IPS-NIHi11 (cell line): ENCODE data around the gene MPO.

Experiments used
- DNase-seq: peaks from one replicate; pipeline ENCODE4 v3.0.0; 2012; ENCODE audit warnings: mixed read lengths, low spot score

Gene MPO

GRCh38 chr17:58236394-58236793 is 44.3 kb downstream of the MPO start:
- DNase-seq: no peak

DNA sequence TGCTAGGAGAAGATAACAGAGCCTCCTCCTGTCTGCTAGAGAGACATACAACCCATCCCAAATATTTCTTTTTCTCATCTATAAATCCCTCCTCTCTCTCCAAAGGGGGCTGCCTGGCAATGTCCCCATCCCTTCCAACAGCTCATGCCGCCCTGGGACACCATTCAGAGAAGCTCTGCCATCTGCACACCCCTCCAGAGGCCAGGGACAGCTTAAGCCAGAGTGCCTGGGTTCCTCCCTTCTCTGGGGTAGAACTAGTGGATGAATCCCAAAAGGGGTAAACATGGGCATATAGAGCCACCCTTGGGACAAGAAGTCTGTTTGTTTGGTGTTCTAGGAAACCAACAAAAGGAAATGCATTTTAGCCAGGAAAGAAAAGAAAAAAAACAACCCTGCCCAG is 44.9 kb downstream of the MPO start:
- DNase-seq: no peak

DNA sequence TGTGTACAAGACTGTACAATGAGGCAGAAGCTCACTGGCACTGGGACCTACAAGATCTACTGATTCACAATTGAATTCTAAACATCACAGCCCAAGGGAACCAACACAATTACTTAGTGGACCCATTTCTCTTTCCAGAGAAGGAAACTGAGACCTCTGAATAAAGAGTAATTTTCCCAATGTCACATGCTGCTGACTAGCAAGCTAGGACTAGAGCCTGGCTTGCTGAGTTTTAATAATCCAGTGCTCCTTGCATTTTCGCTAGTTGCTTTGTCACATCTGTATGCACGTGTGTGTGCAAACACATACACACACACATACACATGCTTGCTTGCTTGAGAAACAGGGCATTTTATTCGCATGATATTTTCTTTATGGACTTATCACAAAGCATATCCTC is 46.2 kb downstream of the MPO start:
- no peak for DNase-seq

DNA sequence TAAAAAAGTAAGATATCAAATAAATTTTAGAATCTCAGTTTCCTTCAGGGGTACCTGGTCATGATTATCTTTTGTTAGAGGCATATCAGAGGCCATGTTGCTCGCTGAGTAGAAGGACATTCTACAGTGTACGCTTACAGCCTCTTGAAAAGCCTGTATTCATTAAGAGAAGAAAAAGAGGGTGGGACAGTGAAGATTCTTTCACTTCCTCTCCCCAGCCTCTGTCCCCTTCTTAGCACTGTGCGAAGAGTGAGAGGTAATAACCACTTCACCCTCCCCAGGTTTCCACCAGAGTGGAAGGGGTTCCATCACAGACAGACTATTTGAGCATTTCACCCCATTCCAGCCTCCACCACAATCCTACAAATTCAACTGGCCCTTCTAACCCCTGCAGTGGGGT is 47.2 kb downstream of the MPO start:
- DNase-seq: no peak

DNA sequence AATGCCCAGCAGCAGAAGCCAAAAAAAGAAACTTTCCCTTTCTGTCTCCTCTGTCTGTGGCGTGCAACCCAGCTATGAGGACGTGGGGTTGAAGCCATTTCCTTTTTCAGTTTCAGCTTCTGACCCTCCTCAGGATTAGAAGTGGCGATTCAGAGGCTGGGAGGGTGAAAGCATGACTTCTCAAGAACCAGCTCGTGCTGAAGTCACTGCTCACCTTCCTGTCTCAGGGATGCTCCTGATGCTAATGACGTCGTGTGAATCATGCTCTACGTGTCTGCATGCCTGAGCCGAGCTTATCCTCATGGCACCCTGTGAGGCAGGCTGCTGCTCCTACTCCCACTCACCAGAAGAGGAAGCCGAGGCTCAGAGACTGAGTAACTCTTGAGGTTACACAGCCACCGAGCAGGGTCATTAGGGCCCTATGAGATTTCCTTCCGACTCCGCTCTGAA is 48.0 kb downstream of the MPO start:
- DNase-seq: no peak

- DNase-seq: no peak
Observed at GRCh38 chr17:58231641-58232040, 49.1 kb downstream of the MPO start.

DNA sequence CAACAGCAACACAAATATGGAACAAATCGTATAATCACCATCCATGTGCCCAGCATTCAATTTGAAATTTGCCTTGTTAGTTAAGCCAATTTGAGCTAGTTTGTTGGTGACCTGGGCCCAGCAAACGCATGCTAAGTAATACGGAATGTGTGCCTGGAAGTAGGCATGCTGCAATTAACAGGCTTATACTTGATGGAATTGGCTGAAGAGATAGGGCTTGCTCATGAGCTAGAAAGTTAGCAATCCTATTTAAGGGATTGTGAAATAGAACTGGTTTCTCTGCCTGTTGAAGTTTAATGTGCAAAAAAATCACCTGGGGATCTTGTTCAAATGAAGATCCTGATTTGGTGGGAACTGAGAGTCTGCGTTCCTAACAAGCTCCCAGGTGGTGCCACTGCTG is 50.9 kb downstream of the MPO start:
- DNase-seq: no peak

DNA sequence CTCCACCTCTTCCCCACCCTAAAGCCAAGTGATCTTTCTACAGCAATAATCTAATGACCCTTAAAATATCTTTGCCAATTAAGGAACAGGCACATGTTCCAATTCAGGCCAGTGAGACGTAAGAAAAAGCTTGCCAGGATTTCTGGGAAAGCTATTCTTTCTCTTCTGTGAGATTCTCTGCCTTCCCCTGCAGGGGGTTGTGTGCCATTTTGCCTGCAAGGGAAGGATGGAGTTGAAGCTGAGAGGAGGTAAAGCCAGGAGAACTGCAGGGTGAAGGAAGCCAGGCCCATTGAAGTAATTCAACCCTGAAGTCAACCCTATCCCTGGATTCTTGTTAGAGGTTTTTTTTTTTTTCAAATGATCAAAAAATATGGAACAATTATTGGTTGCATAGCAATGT is 51.4 kb downstream of the MPO start:
- no peak for DNase-seq

DNA sequence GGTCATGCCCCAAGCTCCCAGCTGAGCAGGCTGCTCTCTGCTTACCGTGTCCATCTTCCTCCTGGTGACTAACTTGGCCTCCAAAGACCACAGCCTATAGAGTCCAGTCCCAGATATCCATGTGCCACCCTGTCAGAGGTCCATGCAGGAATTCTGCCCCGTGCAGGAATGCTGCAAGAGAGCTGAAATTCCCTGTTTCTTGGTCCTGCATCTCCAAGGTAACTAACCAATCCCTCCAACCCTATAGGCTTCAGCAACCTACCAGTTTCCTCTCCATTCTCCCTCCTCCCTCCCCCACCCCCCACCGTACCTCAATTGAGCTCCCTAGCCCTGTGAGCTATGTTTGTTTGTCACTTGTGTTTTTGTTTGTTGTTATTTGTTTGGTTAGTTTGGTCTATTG is 52.1 kb downstream of the MPO start:
- DNase-seq: no peak

- no peak for DNase-seq
Observed at GRCh38 chr17:58227733-58228132, 53.0 kb downstream of the MPO start.

GRCh38 chr17:58224315-58224714 is 56.4 kb downstream of the MPO start:
- no peak for DNase-seq
